ENCODE results near the gene OR5K1.

The OR5K1 gene

GRCh38 chr3:98497381-98497780 is 34.4 kb downstream of the OR5K1 start, which contains the start of gene OR5K2:
Gene OR5K2, plus strand, starts transcription at chr3:98497681. Its CDS starts 0 bp downstream, at chr3:98497681.
- peaks cover 1 to 7% of the 10 kb centered on the region in 2 donors for H3K4me1 Mint-ChIP-seq (ENCODE audit: low read depth in 2 of 2)
- no peaks in the 10 kb centered on the region for H3K9me3 Mint-ChIP-seq
- DNase-seq, result no peak
- no peaks in the 10 kb centered on the region for H3K36me3 Mint-ChIP-seq (ENCODE audit: insufficient read depth)
- H3K27ac Mint-ChIP-seq, result no peak within 1 kb of the TSS
- no peaks in the 10 kb centered on the region for H3K27me3 Mint-ChIP-seq
- no peak for ATAC-seq (replicated peaks)
- no peak within 1 kb of the TSS for H3K4me3 Mint-ChIP-seq

- Mint-ChIP-seq H3K9me3 (no peaks in the 10 kb centered on the region), H3K36me3 (ENCODE audit: insufficient read depth) (no peaks in the 10 kb centered on the region), H3K27ac (no peak overlapping the region), H3K4me1 (ENCODE audit: low read depth in 2 of 2) (peaks cover 6 to 12% of the 10 kb centered on the region in 2 donors), H3K27me3 (no peaks in the 10 kb centered on the region), H3K4me3 (no peak overlapping the region)
- DNase-seq, result no peak
- ATAC-seq (replicated peaks), result no peak
Measured at GRCh38 chr3:98500019-98500418, 37.0 kb downstream of the OR5K1 start.

GRCh38 chr3:98501270-98501669 is 38.3 kb downstream of the OR5K1 start:
- no peak overlapping the region for H3K4me3 Mint-ChIP-seq
- H3K9me3 Mint-ChIP-seq, result no peaks in the 10 kb centered on the region
- H3K4me1 Mint-ChIP-seq (ENCODE audit: low read depth in 2 of 2), result peaks cover 6 to 12% of the 10 kb centered on the region in 2 donors
- no peak for DNase-seq
- H3K36me3 Mint-ChIP-seq (ENCODE audit: insufficient read depth), result no peaks in the 10 kb centered on the region
- ATAC-seq (replicated peaks), result no peak
- H3K27ac Mint-ChIP-seq, result no peak overlapping the region
- H3K27me3 Mint-ChIP-seq, result no peaks in the 10 kb centered on the region

- Mint-ChIP-seq H3K27me3 (no peaks in the 10 kb centered on the region), H3K9me3 (no peaks in the 10 kb centered on the region), H3K4me3 (no peak overlapping the region), H3K4me1 (ENCODE audit: low read depth in 2 of 2) (peaks cover 6 to 12% of the 10 kb centered on the region in 2 donors), H3K27ac (peak overlapping the region; percentile 45 to 70), H3K36me3 (ENCODE audit: insufficient read depth) (no peaks in the 10 kb centered on the region)
- no peak for DNase-seq
- ATAC-seq (replicated peaks), result no peak
Measured at GRCh38 chr3:98501863-98502576, 39.0 kb downstream of the OR5K1 start.

- Mint-ChIP-seq H3K27me3 (no peaks in the 10 kb centered on the region), H3K4me1 (ENCODE audit: low read depth in 2 of 2) (peaks cover 13 to 27% of the 10 kb centered on the region in 2 donors), H3K9me3 (no peaks in the 10 kb centered on the region), H3K36me3 (ENCODE audit: insufficient read depth) (no peaks in the 10 kb centered on the region), H3K4me3 (no peak overlapping the region), H3K27ac (no peak overlapping the region)
- no peak for DNase-seq
- ATAC-seq (replicated peaks), result no peak
Measured at GRCh38 chr3:98504539-98504938, 41.5 kb downstream of the OR5K1 start.

- no peaks in the 10 kb centered on the region for H3K27me3 Mint-ChIP-seq
- H3K9me3 Mint-ChIP-seq, result no peaks in the 10 kb centered on the region
- DNase-seq, result no peak
- peak; percentile 75 for ATAC-seq (replicated peaks)
- H3K27ac Mint-ChIP-seq, result peak overlapping the region; percentile 25 to 72
- peaks cover 13% of the 10 kb centered on the region for H3K36me3 Mint-ChIP-seq (ENCODE audit: insufficient read depth)
- no peak overlapping the region for H3K4me3 Mint-ChIP-seq
- peaks cover 11 to 45% of the 10 kb centered on the region in 2 donors for H3K4me1 Mint-ChIP-seq (ENCODE audit: low read depth in 2 of 2)
Measured at GRCh38 chr3:98508582-98508981, 45.6 kb downstream of the OR5K1 start.

- Mint-ChIP-seq H3K9me3 (no peaks in the 10 kb centered on the region), H3K36me3 (ENCODE audit: insufficient read depth) (peaks cover 45% of the 10 kb centered on the region), H3K27ac (peak overlapping the region; percentile 5 to 62)
Measured at GRCh38 chr3:98512576-98512975, 49.6 kb downstream of the OR5K1 start.

GRCh38 chr3:98513091-98513511 is 50.1 kb downstream of the OR5K1 start:
- H3K27ac Mint-ChIP-seq, result peak overlapping the region; percentile 5 to 62
- H3K4me1 Mint-ChIP-seq (ENCODE audit: low read depth in 2 of 2), result peaks cover 21 to 63% of the 10 kb centered on the region in 2 donors
- H3K4me3 Mint-ChIP-seq, result no peak overlapping the region
- DNase-seq (no peak), ATAC-seq (replicated peaks) (no peak)
- no peaks in the 10 kb centered on the region for H3K9me3 Mint-ChIP-seq
- H3K36me3 Mint-ChIP-seq (ENCODE audit: insufficient read depth), result peaks cover 45% of the 10 kb centered on the region
- H3K27me3 Mint-ChIP-seq, result no peaks in the 10 kb centered on the region

More at GRCh38 chr3:98512576-98512975, 49.6 kb downstream of the OR5K1 start:
- ATAC-seq (replicated peaks), result no peak
- Mint-ChIP-seq H3K4me3 (no peak overlapping the region), H3K4me1 (ENCODE audit: low read depth in 2 of 2) (peaks cover 21 to 62% of the 10 kb centered on the region in 2 donors), H3K27me3 (no peaks in the 10 kb centered on the region)
- DNase-seq, result no peak

GRCh38 chr3:98513736-98514135 is 50.7 kb downstream of the OR5K1 start:
- no peaks in the 10 kb centered on the region for H3K9me3 Mint-ChIP-seq
- H3K4me3 Mint-ChIP-seq, result no peak overlapping the region
- peaks cover 49% of the 10 kb centered on the region for H3K36me3 Mint-ChIP-seq (ENCODE audit: insufficient read depth)
- H3K27ac Mint-ChIP-seq, result peak overlapping the region; percentile 31 to 38
- H3K4me1 Mint-ChIP-seq (ENCODE audit: low read depth in 2 of 2), result peaks cover 20 to 63% of the 10 kb centered on the region in 2 donors
- no peak for DNase-seq
- H3K27me3 Mint-ChIP-seq, result no peaks in the 10 kb centered on the region
- ATAC-seq (replicated peaks), result no peak

- Mint-ChIP-seq H3K27ac (peak overlapping the region in 1 of 2 donors; percentile 51), H3K4me3 (peak overlapping the region in 1 of 2 donors; percentile 31), H3K36me3 (ENCODE audit: insufficient read depth) (peaks cover 61% of the 10 kb centered on the region), H3K9me3 (no peaks in the 10 kb centered on the region), H3K4me1 (ENCODE audit: low read depth in 2 of 2) (peaks cover 29 to 67% of the 10 kb centered on the region in 2 donors), H3K27me3 (no peaks in the 10 kb centered on the region)
- DNase-seq, result no peak
- no peak for ATAC-seq (replicated peaks)
Measured at GRCh38 chr3:98514948-98515347, 51.9 kb downstream of the OR5K1 start.

GRCh38 chr3:98518816-98519215 is 55.8 kb downstream of the OR5K1 start:
- peaks cover 42 to 70% of the 10 kb centered on the region in 2 donors for H3K4me1 Mint-ChIP-seq (ENCODE audit: low read depth in 2 of 2)
- no peak for ATAC-seq (replicated peaks)
- H3K4me3 Mint-ChIP-seq, result peak overlapping the region; percentile 70 to 88
- peaks cover 71% of the 10 kb centered on the region for H3K36me3 Mint-ChIP-seq (ENCODE audit: insufficient read depth)
- H3K27me3 Mint-ChIP-seq, result no peaks in the 10 kb centered on the region
- DNase-seq, result no peak
- H3K9me3 Mint-ChIP-seq, result no peaks in the 10 kb centered on the region
- H3K27ac Mint-ChIP-seq, result peak overlapping the region; percentile 92 to 96

GRCh38 chr3:98519351-98519750 is 56.4 kb downstream of the OR5K1 start:
- Mint-ChIP-seq H3K36me3 (ENCODE audit: insufficient read depth) (peaks cover 66% of the 10 kb centered on the region), H3K4me3 (peak overlapping the region; percentile 70 to 88)

GRCh38 chr3:98521897-98522543 is 59.0 kb downstream of the OR5K1 start:
- no peaks in the 10 kb centered on the region for H3K9me3 Mint-ChIP-seq

More at GRCh38 chr3:98519351-98519750, 56.4 kb downstream of the OR5K1 start:
- peak overlapping the region; percentile 92 to 96 for H3K27ac Mint-ChIP-seq
- no peaks in the 10 kb centered on the region for H3K9me3 Mint-ChIP-seq
- DNase-seq (no peak), ATAC-seq (replicated peaks) (no peak)
- peaks cover 42 to 70% of the 10 kb centered on the region in 2 donors for H3K4me1 Mint-ChIP-seq (ENCODE audit: low read depth in 2 of 2)
- H3K27me3 Mint-ChIP-seq, result no peaks in the 10 kb centered on the region

More at GRCh38 chr3:98521897-98522543, 59.0 kb downstream of the OR5K1 start:
- peaks cover 37 to 63% of the 10 kb centered on the region in 2 donors for H3K4me1 Mint-ChIP-seq (ENCODE audit: low read depth in 2 of 2)
- peaks cover 44% of the 10 kb centered on the region for H3K36me3 Mint-ChIP-seq (ENCODE audit: insufficient read depth)
- no peaks in the 10 kb centered on the region for H3K27me3 Mint-ChIP-seq
- peak; percentile 52 for ATAC-seq (replicated peaks)
- peak overlapping the region; percentile 92 to 96 for H3K27ac Mint-ChIP-seq
- DNase-seq, result peak; percentile 38 to 47 (median 39)
- H3K4me3 Mint-ChIP-seq, result peak overlapping the region; percentile 70 to 88
